ENCODE data around the gene CRY1. TPM values are rescaled to one million over a fixed set of nuclear protein-coding genes. Genes with fewer than 3 reads are reported as not detected.
"Not testable (repeated sequence)": the region's sequence is repeated elsewhere in the genome, so short reads cannot be mapped to it uniquely, and the experiment has no call there.

The CRY1 gene
- total RNA-seq, 1 donor from 2014 or later, result 10.5 TPM

- DNase-seq (ENCODE audit: low read depth in 2 of 2), result no peak
These were observed 81.8 kb downstream of the CRY1 start for GRCh38 chr12:107011519-107011918.

GRCh38 chr12:107007411-107007810 is 85.9 kb downstream of the CRY1 start:
- DNase-seq (ENCODE audit: low read depth in 2 of 2), result no peak

GRCh38 chr12:107002665-107003064 is 90.7 kb downstream of the CRY1 start:
- DNase-seq (ENCODE audit: low read depth in 2 of 2), result not testable (repeated sequence)

- DNase-seq (ENCODE audit: low read depth in 2 of 2), result no peak
These were observed 93.9 kb downstream of the CRY1 start for GRCh38 chr12:106999446-106999845.

- DNase-seq (ENCODE audit: low read depth in 2 of 2), result no peak
These were observed 95.4 kb downstream of the CRY1 start for GRCh38 chr12:106997916-106998315.

- DNase-seq (ENCODE audit: low read depth in 2 of 2), result not testable (repeated sequence)
These were observed 97.2 kb downstream of the CRY1 start for GRCh38 chr12:106996102-106996501.

GRCh38 chr12:106994579-106995220 is 98.6 kb downstream of the CRY1 start:
- DNase-seq (ENCODE audit: low read depth in 2 of 2), result no peak

GRCh38 chr12:106987846-106988245 is 105.5 kb downstream of the CRY1 start:
- no peak for DNase-seq (ENCODE audit: low read depth in 2 of 2)

GRCh38 chr12:106986625-106987389 is 106.5 kb downstream of the CRY1 start, which contains the start of gene MTERF2:
TSS of gene MTERF2 (minus strand) at chr12:106987146. CDS start at chr12:106978714, 8,432 bp downstream.
- peak; percentile 77 to 96 for DNase-seq (ENCODE audit: low read depth in 2 of 2)

GRCh38 chr12:106986135-106986534 is 107.2 kb downstream of the CRY1 start:
- no peak for DNase-seq (ENCODE audit: low read depth in 2 of 2)

GRCh38 chr12:106985479-106985878 is 107.9 kb downstream of the CRY1 start:
- DNase-seq (ENCODE audit: low read depth in 2 of 2), result no peak

GRCh38 chr12:106984588-106985137 is 108.7 kb downstream of the CRY1 start:
- DNase-seq (ENCODE audit: low read depth in 2 of 2), result no peak

GRCh38 chr12:106982229-106982628 is 111.1 kb downstream of the CRY1 start:
- no peak for DNase-seq (ENCODE audit: low read depth in 2 of 2)

- DNase-seq (ENCODE audit: low read depth in 2 of 2), result peak in 1 of 2 donors; percentile 71
These were observed 111.6 kb downstream of the CRY1 start for GRCh38 chr12:106981788-106982187.

- DNase-seq (ENCODE audit: low read depth in 2 of 2), result no peak
These were observed 112.4 kb downstream of the CRY1 start for GRCh38 chr12:106980944-106981343.

GRCh38 chr12:106978035-106978800 is 115.1 kb downstream of the CRY1 start:
- DNase-seq (ENCODE audit: low read depth in 2 of 2), result peak in 1 of 2 donors; percentile 62

GRCh38 chr12:106976668-106977067 is 116.7 kb downstream of the CRY1 start:
- no peak for DNase-seq (ENCODE audit: low read depth in 2 of 2)

GRCh38 chr12:106975993-106976658 is 117.2 kb downstream of the CRY1 start:
- peak; percentile 20 to 77 for DNase-seq (ENCODE audit: low read depth in 2 of 2)

- DNase-seq (ENCODE audit: low read depth in 2 of 2), result no peak
These were observed 118.3 kb downstream of the CRY1 start for GRCh38 chr12:106975098-106975497.

GRCh38 chr12:106974511-106974910 is 118.8 kb downstream of the CRY1 start:
- no peak for DNase-seq (ENCODE audit: low read depth in 2 of 2)

- DNase-seq (ENCODE audit: low read depth in 2 of 2), result no peak
These were observed 119.8 kb downstream of the CRY1 start for GRCh38 chr12:106973545-106973944.

All from dermis microvascular lymphatic vessel endothelial cell (primary cell).